Mesodermal cell (in vitro differentiated cells): ENCODE results near the gene ARFGAP1.

Experiments used
- H3K27ac ChIP-seq: 2 replicates; pipeline ENCODE4 v1.7.0; 2013; ENCODE audit warnings: mild to moderate bottlenecking, low read depth, low read length, moderate library complexity; ENCODE audit not compliant: severe bottlenecking
- H3K36me3 ChIP-seq: 2 replicates; pipeline ENCODE4 v1.7.1; 2013; ENCODE audit warnings: mild to moderate bottlenecking, low read length, moderate library complexity; ENCODE audit not compliant: control insufficient read depth, insufficient read depth
- H3K4me1 ChIP-seq: one replicate; pipeline ENCODE4 v1.7.1; 2013; ENCODE audit warnings: mild to moderate bottlenecking, low read length; ENCODE audit not compliant: insufficient read depth, control insufficient read depth, poor library complexity, severe bottlenecking
- H3K4me3 ChIP-seq: 2 replicates; pipeline ENCODE4 v1.7.0; 2013; ENCODE audit warnings: low read length, control low read depth, mild to moderate bottlenecking; ENCODE audit not compliant: insufficient read depth, poor library complexity, severe bottlenecking; ENCODE audit errors: extremely low read depth
- H3K9me3 ChIP-seq: 2 replicates; pipeline ENCODE4 v1.7.1; 2013; ENCODE audit warnings: mild to moderate bottlenecking, low read length, moderate library complexity; ENCODE audit not compliant: control insufficient read depth
- WGBS, 2 experiments: methylation state at CpG; one replicate each; pipeline ENCODE4 v1.1.5; 2013; ENCODE audit warnings: missing lambda C conversion rate in 2 of 2; ENCODE audit not compliant: insufficient coverage in 2 of 2; 5-methylcytosine and 5-hydroxymethylcytosine counted together

ARFGAP1 gene

GRCh38 chr20:63261060-63261794, 11.4 kb upstream of the ARFGAP1 start:
- H3K4me1 ChIP-seq: peaks cover 34% of the 10 kb centered on the region
- no peaks in the 10 kb centered on the region for H3K9me3 ChIP-seq
- H3K4me3 ChIP-seq: no peak overlapping the region
- no peaks in the 10 kb centered on the region for H3K36me3 ChIP-seq
- peak overlapping the region; percentile 62 for H3K27ac ChIP-seq
- WGBS, 2 experiments: 61 to 67% methylated on average over 18 of the region's 25 CpGs

- Histone ChIP-seq H3K4me1 (peaks cover 36% of the 10 kb centered on the region), H3K27ac (peak overlapping the region; percentile 62), H3K9me3 (no peaks in the 10 kb centered on the region), H3K4me3 (no peak overlapping the region), H3K36me3 (no peaks in the 10 kb centered on the region)
- 81 to 84% methylated on average over 24 of the region's 30 CpGs for WGBS, 2 experiments
These were observed 10.7 kb upstream of the ARFGAP1 start for GRCh38 chr20:63261795-63262528.

GRCh38 chr20:63262836-63263235, 9.8 kb upstream of the ARFGAP1 start:
- no peaks in the 10 kb centered on the region for H3K36me3 ChIP-seq
- no peak overlapping the region for H3K27ac ChIP-seq
- no peaks in the 10 kb centered on the region for H3K9me3 ChIP-seq
- 96 to 98% methylated on average over 9 of the region's 9 CpGs for WGBS, 2 experiments
- H3K4me1 ChIP-seq: peaks cover 40% of the 10 kb centered on the region
- no peak overlapping the region for H3K4me3 ChIP-seq

GRCh38 chr20:63264000-63264399, 8.6 kb upstream of the ARFGAP1 start:
- Histone ChIP-seq H3K27ac (no peak overlapping the region), H3K4me1 (peaks cover 42% of the 10 kb centered on the region), H3K36me3 (no peaks in the 10 kb centered on the region), H3K4me3 (no peak overlapping the region), H3K9me3 (no peaks in the 10 kb centered on the region)
- 92 to 95% methylated on average over 9 to 10 of the region's 10 CpGs for WGBS, 2 experiments

GRCh38 chr20:63264519-63264918, 8.1 kb upstream of the ARFGAP1 start:
- Histone ChIP-seq H3K36me3 (no peaks in the 10 kb centered on the region), H3K27ac (no peak overlapping the region), H3K4me3 (no peak overlapping the region), H3K9me3 (no peaks in the 10 kb centered on the region), H3K4me1 (peaks cover 41% of the 10 kb centered on the region)
- 83 to 84% methylated on average over 14 of the region's 14 CpGs for WGBS, 2 experiments

GRCh38 chr20:63265891-63266515, 6.6 kb upstream of the ARFGAP1 start:
- Histone ChIP-seq H3K9me3 (no peaks in the 10 kb centered on the region), H3K27ac (no peak overlapping the region), H3K36me3 (no peaks in the 10 kb centered on the region), H3K4me3 (no peak overlapping the region), H3K4me1 (peaks cover 31% of the 10 kb centered on the region)
- 83 to 86% methylated on average over 12 of the region's 12 CpGs for WGBS, 2 experiments

GRCh38 chr20:63267691-63268090, 4.9 kb upstream of the ARFGAP1 start:
- no peaks in the 10 kb centered on the region for H3K9me3 ChIP-seq
- no peaks in the 10 kb centered on the region for H3K36me3 ChIP-seq
- no peak overlapping the region for H3K27ac ChIP-seq
- no peak overlapping the region for H3K4me3 ChIP-seq
- H3K4me1 ChIP-seq: peaks cover 21% of the 10 kb centered on the region
- 81 to 84% methylated on average over 5 to 6 of the region's 9 CpGs for WGBS, 2 experiments

- no peak overlapping the region for H3K4me3 ChIP-seq
- peaks cover 21% of the 10 kb centered on the region for H3K4me1 ChIP-seq
- no peak overlapping the region for H3K27ac ChIP-seq
- no peaks in the 10 kb centered on the region for H3K9me3 ChIP-seq
- WGBS, 2 experiments: 83 to 84% methylated on average over 2 to 5 of the region's 7 CpGs
- H3K36me3 ChIP-seq: no peaks in the 10 kb centered on the region
These were observed 4.4 kb upstream of the ARFGAP1 start for GRCh38 chr20:63268256-63268655.

- no peaks in the 10 kb centered on the region for H3K36me3 ChIP-seq
- 71 to 74% methylated on average over 11 to 17 of the region's 18 CpGs for WGBS, 2 experiments
- peaks cover 23% of the 10 kb centered on the region for H3K4me1 ChIP-seq
- no peak overlapping the region for H3K27ac ChIP-seq
- H3K9me3 ChIP-seq: no peaks in the 10 kb centered on the region
- H3K4me3 ChIP-seq: no peak overlapping the region
These were observed 3.8 kb upstream of the ARFGAP1 start for GRCh38 chr20:63268671-63269439.

- Histone ChIP-seq H3K27ac (no peak overlapping the region), H3K4me1 (peaks cover 20% of the 10 kb centered on the region), H3K36me3 (peaks cover 5% of the 10 kb centered on the region), H3K4me3 (no peak overlapping the region), H3K9me3 (no peaks in the 10 kb centered on the region)
- 89 to 92% methylated on average over 8 to 9 of the region's 9 CpGs for WGBS, 2 experiments
These were observed 2.9 kb upstream of the ARFGAP1 start for GRCh38 chr20:63269724-63270123.
